Left ventricle myocardium inferior (tissue), 1 donor: Measurements from ENCODE around the gene KIAA0513. TPM values are rescaled to one million over a fixed set of nuclear protein-coding genes. Genes with fewer than 3 reads are reported as not detected.

ENCODE experiments used
- DNase-seq: peaks from one replicate; pipeline ENCODE4 v3.0.0-alpha.2; 2020
- H3K27ac ChIP-seq: fragments of 200-600 bp; replicated peaks from 2 replicates; pipeline ENCODE4 v1.8.0; 2021
- H3K27me3 ChIP-seq: fragments of 200-600 bp; 2 replicates; pipeline ENCODE4 v1.8.0; 2021; ENCODE audit warnings: low read depth
- H3K36me3 ChIP-seq: fragments of 200-600 bp; 2 replicates; pipeline ENCODE4 v1.8.0; 2021
- H3K4me1 ChIP-seq: fragments of 200-600 bp; 2 replicates; pipeline ENCODE4 v1.8.0; 2021
- H3K4me3 ChIP-seq: fragments of 200-600 bp; 2 replicates; pipeline ENCODE4 v1.8.0; 2021; ENCODE audit warnings: mild to moderate bottlenecking, moderate library complexity
- H3K9me3 ChIP-seq: fragments of 200-600 bp; replicated peaks from 2 replicates; pipeline ENCODE4 v1.8.0; 2021
- CTCF ChIP-seq: fragments of 200-600 bp; IDR thresholded peaks from 2 replicates; pipeline ENCODE4 v1.8.0; 2021; ENCODE audit warnings: antibody characterized with exemption, mild to moderate bottlenecking, borderline replicate concordance
- intact Hi-C: fragments of 100-400 bp; cut with micrococcal nuclease; formaldehyde crosslinking; loops from one replicate; pipeline ENCODE4 v1.11.0; 2022
- total RNA-seq: library from RNA; stranded (reverse); fragmentation: NEBNext Ultra II Directional; extraction: Animal tissue kit (Norgen Biotek cat#: 25700); gene quantifications from one replicate; pipeline ENCODE4 v1.2.1, GENCODE V29; 2021
- donor health status: DM: no; HTN: yes; CAD: no; lungs with severe emphysema.

Gene KIAA0513
- total RNA-seq, 1 donor from 2014 or later = 10.0 TPM

GRCh38 chr16:85077576-85078125, 50.1 kb downstream of the KIAA0513 start:
- no peak for TF ChIP-seq CTCF
- Histone ChIP-seq H3K4me3 (no peak overlapping the region), H3K9me3 (no peaks in the 10 kb centered on the region), H3K27me3 (no peaks in the 10 kb centered on the region), H3K27ac (no peak overlapping the region), H3K36me3 (peaks cover 52% of the 10 kb centered on the region), H3K4me1 (peaks cover 9% of the 10 kb centered on the region)
- intact Hi-C loops = no loop called here
- DNase-seq = no peak

GRCh38 chr16:85078226-85078625, 50.6 kb downstream of the KIAA0513 start:
- intact Hi-C loops = no loop called here
- peaks cover 51% of the 10 kb centered on the region for H3K36me3 ChIP-seq
- no peak for DNase-seq

GRCh38 chr16:85078952-85079351, 51.4 kb downstream of the KIAA0513 start:
- TF ChIP-seq CTCF = no peak
- Histone ChIP-seq H3K27ac (no peak overlapping the region), H3K4me1 (peaks cover 9% of the 10 kb centered on the region), H3K9me3 (no peaks in the 10 kb centered on the region), H3K27me3 (no peaks in the 10 kb centered on the region), H3K4me3 (no peak overlapping the region), H3K36me3 (peaks cover 47% of the 10 kb centered on the region)
- DNase-seq = no peak
- intact Hi-C loops = no loop called here

More at GRCh38 chr16:85078226-85078625, 50.6 kb downstream of the KIAA0513 start:
- TF ChIP-seq CTCF = no peak
- H3K4me1 ChIP-seq = peaks cover 10% of the 10 kb centered on the region
- H3K27me3 ChIP-seq = no peaks in the 10 kb centered on the region
- no peak overlapping the region for H3K27ac ChIP-seq
- no peak overlapping the region for H3K4me3 ChIP-seq
- H3K9me3 ChIP-seq = no peaks in the 10 kb centered on the region

GRCh38 chr16:85079785-85080570, 52.4 kb downstream of the KIAA0513 start:
- no peak overlapping the region for H3K4me3 ChIP-seq
- peaks cover 47% of the 10 kb centered on the region for H3K36me3 ChIP-seq
- H3K9me3 ChIP-seq = no peaks in the 10 kb centered on the region
- no peak overlapping the region for H3K27ac ChIP-seq
- no peak for DNase-seq
- peaks cover 9% of the 10 kb centered on the region for H3K4me1 ChIP-seq
- H3K27me3 ChIP-seq = no peaks in the 10 kb centered on the region
- intact Hi-C loops = no loop called here
- TF ChIP-seq CTCF = no peak

GRCh38 chr16:85081038-85081437, 53.4 kb downstream of the KIAA0513 start:
- no peak for TF ChIP-seq CTCF
- no peak overlapping the region for H3K27ac ChIP-seq
- no peaks in the 10 kb centered on the region for H3K9me3 ChIP-seq
- no peaks in the 10 kb centered on the region for H3K27me3 ChIP-seq
- peaks cover 9% of the 10 kb centered on the region for H3K4me1 ChIP-seq
- no peak for DNase-seq
- intact Hi-C loops = no loop called here
- H3K4me3 ChIP-seq = no peak overlapping the region
- H3K36me3 ChIP-seq = peaks cover 43% of the 10 kb centered on the region
